ENCODE measurements around the gene PIK3CD. TPM values are rescaled to one million over a fixed set of nuclear protein-coding genes. Genes with fewer than 3 reads are reported as not detected.

The PIK3CD gene
- total and polyA plus RNA-seq, 10 of the 15 experiments (the other 5 are each of a cell fraction or from before 2014, with no cell fraction given): 7.0 to 101 (median 51.1) TPM

- FAIRE-seq: no peak
Observed at GRCh38 chr1:9601942-9602793, 49.4 kb upstream of the PIK3CD start.

More at GRCh38 chr1:9601942-9602793, 49.4 kb upstream of the PIK3CD start:
- TF ChIP-seq POLR2A (IDR thresholded peaks at IDR 0.05; ENCODE audit: low read depth, low read length) (0 out of 2 replicates have a peak, but pooled peaks have one; percentile 4), POLR2AphosphoS5 (IDR thresholded peaks at IDR 0.05; ENCODE audit: low read length) (no peak), CEBPZ (IDR thresholded peaks at IDR 0.05; ENCODE audit: low read depth, low read length) (no peak), MTA3 (IDR thresholded peaks at IDR 0.05; ENCODE audit: borderline replicate concordance, low read length) (no peak), MTA2 (IDR thresholded peaks at IDR 0.05; ENCODE audit: low read depth) (no peak)
- no peaks in the 10 kb centered on the region for H3K9me3 ChIP-seq (replicated peaks; ENCODE audit: control insufficient read depth, insufficient read depth, low read length)
- H4K20me1 ChIP-seq (ENCODE audit: control insufficient read depth, insufficient read depth): no peaks in the 10 kb centered on the region
- H3K27ac ChIP-seq (ENCODE audit: control insufficient read depth, insufficient read depth): no peak overlapping the region
- ATAC-seq: no peak
- 88% methylated on average over 25 of the region's 26 CpGs for WGBS (ENCODE audit: insufficient coverage, insufficient replicate concordance, low lambda C conversion rate, missing lambda C conversion rate)
- ChIA-PET CTCF (no interaction called here), RAD21 (ENCODE audit: unreplicated experiment) (no interaction called here), POLR2A (no interaction called here), SMC1A (ENCODE audit: uncharacterized antibody, unreplicated experiment) (no interaction called here)
- BruUV-seq (replicated peaks): no TSS peak
- no peak overlapping the region for H3K9ac ChIP-seq (ENCODE audit: control insufficient read depth, insufficient read depth, low read length)
- H3K27me3 ChIP-seq (replicated peaks in 1 of 2; ENCODE audit: control insufficient read depth in 2 of 2, insufficient read depth in 2 of 2, low read length in 1 of 2): no peaks in the 10 kb centered on the region
- H3K4me1 ChIP-seq (ENCODE audit: control insufficient read depth, insufficient read depth, low read length): no peaks in the 10 kb centered on the region
- no peaks in the 10 kb centered on the region for H3K79me2 ChIP-seq (ENCODE audit: control insufficient read depth, insufficient read depth, low read length)
- in situ Hi-C loops (cut with MboI) (no loop called here), intact Hi-C loops (cut with micrococcal nuclease; ENCODE audit: unreplicated experiment) (no loop called here)
- no peak overlapping the region for H3K4me3 ChIP-seq
- no peak overlapping the region for H3K4me2 ChIP-seq (ENCODE audit: control insufficient read depth, insufficient read depth)
- no peak overlapping the region for H2AFZ ChIP-seq (ENCODE audit: control insufficient read depth, low read depth, low read length)
- peaks cover 10 to 37% of the 10 kb centered on the region in 2 experiments; a peak in 3 of 4 replicates for H3K36me3 ChIP-seq (ENCODE audit: control insufficient read depth in 2 of 2, insufficient read depth in 2 of 2, low read length in 1 of 2)
- no peak for DNase-seq (ENCODE audit: low read depth, low spot score)
